HEK293 (cell line): Measurements from ENCODE around the gene LRRC26.

Experiments
- CTCF ChIA-PET: fragments of 350-600 bp; formaldehyde crosslinking; extraction: SDS; loops from one replicate; lab custom pipeline; 2021; ENCODE audit warnings: antibody characterized with exemption; lab: Yijun Ruan, JAX
- POLR2A ChIA-PET: fragments of 300-600 bp; formaldehyde crosslinking; extraction: SDS; loops from one replicate; lab custom pipeline; 2020; ENCODE audit warnings: antibody characterized with exemption, inconsistent platforms; lab: Yijun Ruan, JAX
- H3K27ac ChIP-seq: fragments of 200-500 bp; sonication (Bioruptor generic); 2 replicates; pipeline ENCODE4 v1.5.1; 2014; ENCODE audit warnings: low read depth, low read length, control low read depth, inconsistent platforms; ENCODE audit errors: extremely low read depth
- H3K36me3 ChIP-seq, 2 experiments: fragments of 200-500 bp in 1 of 2; sonication (Bioruptor generic) in 1 of 2; 1 replicate in 1 of 2; 2 replicates in 1 of 2; pipeline ENCODE4 v1.5.1; 2014 to 2017; ENCODE audit warnings: inconsistent platforms in 2 of 2, low read length in 2 of 2; ENCODE audit not compliant: control insufficient read depth in 2 of 2, insufficient read depth in 1 of 2
- H3K4me1 ChIP-seq: fragments of 200-500 bp; sonication (Bioruptor generic); 2 replicates; pipeline ENCODE4 v1.5.1; 2014; ENCODE audit warnings: mild to moderate bottlenecking, low read length, inconsistent platforms; ENCODE audit not compliant: control insufficient read depth, insufficient read depth
- H3K4me3 ChIP-seq: 2 replicates; pipeline ENCODE4 v1.5.1; 2011; ENCODE audit warnings: low read depth, mild to moderate bottlenecking, control low read depth, low read length, moderate library complexity
- H3K9me3 ChIP-seq: fragments of 200-500 bp; sonication (Bioruptor generic); 2 replicates; pipeline ENCODE4 v1.5.1; 2014; ENCODE audit warnings: low read depth, low read length, inconsistent platforms; ENCODE audit not compliant: control insufficient read depth, insufficient read depth
- CTCF ChIP-seq: fragments of 450-650 bp; formaldehyde crosslinking; IDR thresholded peaks from 2 replicates; pipeline ENCODE4 v1.5.1; 2016; ENCODE audit warnings: missing biosample characterization, missing genetic modification characterization
- REST ChIP-seq: fragments of 450-650 bp; formaldehyde crosslinking; IDR thresholded peaks from 2 replicates; pipeline ENCODE4 v1.5.1; 2016; ENCODE audit warnings: missing biosample characterization, missing genetic modification characterization
- YY1 ChIP-seq: fragments of 450-650 bp; formaldehyde crosslinking; IDR thresholded peaks from 2 replicates; pipeline ENCODE4 v1.5.1; 2018; ENCODE audit warnings: missing biosample characterization, missing genetic modification characterization
- ZIC2 ChIP-seq: fragments of 450-650 bp; formaldehyde crosslinking; IDR thresholded peaks from 2 replicates; pipeline ENCODE4 v1.5.1; 2016; ENCODE audit warnings: missing biosample characterization, missing genetic modification characterization
- ZNF157 ChIP-seq: fragments of 450-650 bp; formaldehyde crosslinking; IDR thresholded peaks from 2 replicates; pipeline ENCODE4 v1.5.1; 2016; ENCODE audit warnings: missing biosample characterization, missing genetic modification characterization
- ZNF16 ChIP-seq: fragments of 450-650 bp; formaldehyde crosslinking; IDR thresholded peaks from 2 replicates; pipeline ENCODE4 v1.5.1; 2016; ENCODE audit warnings: low read depth, missing biosample characterization, missing genetic modification characterization
- ZNF221 ChIP-seq: fragments of 450-650 bp; formaldehyde crosslinking; IDR thresholded peaks from 2 replicates; pipeline ENCODE4 v1.5.1; 2017; ENCODE audit warnings: missing biosample characterization, missing genetic modification characterization, borderline replicate concordance
- ZNF239 ChIP-seq: fragments of 450-650 bp; formaldehyde crosslinking; IDR thresholded peaks from 2 replicates; pipeline ENCODE4 v1.5.1; 2016; ENCODE audit warnings: missing biosample characterization, missing genetic modification characterization
- ZNF433 ChIP-seq: fragments of 450-650 bp; formaldehyde crosslinking; IDR thresholded peaks from 2 replicates; pipeline ENCODE4 v1.5.1; 2016; ENCODE audit warnings: missing biosample characterization, missing genetic modification characterization, low read depth
- ZNF449 ChIP-seq: fragments of 450-650 bp; formaldehyde crosslinking; IDR thresholded peaks from 2 replicates; pipeline ENCODE4 v1.5.1; 2017; ENCODE audit warnings: missing biosample characterization, mild to moderate bottlenecking, missing genetic modification characterization, moderate library complexity
- ZNF488 ChIP-seq: fragments of 450-650 bp; formaldehyde crosslinking; IDR thresholded peaks from 2 replicates; pipeline ENCODE4 v1.5.1; 2016; ENCODE audit warnings: missing biosample characterization, missing genetic modification characterization
- ZNF558 ChIP-seq: fragments of 450-650 bp; formaldehyde crosslinking; IDR thresholded peaks from 2 replicates; pipeline ENCODE4 v1.5.1; 2016; ENCODE audit warnings: missing biosample characterization, missing genetic modification characterization
- ZNF621 ChIP-seq: fragments of 450-650 bp; formaldehyde crosslinking; IDR thresholded peaks from 2 replicates; pipeline ENCODE4 v1.5.1; 2017; ENCODE audit warnings: missing biosample characterization, missing genetic modification characterization
- TF ChIP-seq, protein P1 (sequence below): fragments of 450-650 bp; formaldehyde crosslinking; IDR thresholded peaks from 2 replicates; pipeline ENCODE4 v1.5.1; 2016; ENCODE audit warnings: missing biosample characterization, missing genetic modification characterization
- TF ChIP-seq, protein P2 (sequence below): fragments of 450-650 bp; formaldehyde crosslinking; IDR thresholded peaks from 2 replicates; pipeline ENCODE4 v1.5.1; 2017; ENCODE audit warnings: missing biosample characterization, missing genetic modification characterization
- TF ChIP-seq, protein P3 (sequence below): fragments of 450-650 bp; formaldehyde crosslinking; IDR thresholded peaks from 2 replicates; pipeline ENCODE4 v1.5.1; 2016; ENCODE audit warnings: missing biosample characterization, missing genetic modification characterization
- TF ChIP-seq, protein P4 (sequence below): fragments of 450-650 bp; formaldehyde crosslinking; IDR thresholded peaks from 2 replicates; pipeline ENCODE4 v1.5.1; 2016; ENCODE audit warnings: missing biosample characterization, missing genetic modification characterization

Gene LRRC26

GRCh38 chr9:137183980-137184595, 14.2 kb upstream of the LRRC26 start (continued):
- TF ChIP-seq, protein P1, sequence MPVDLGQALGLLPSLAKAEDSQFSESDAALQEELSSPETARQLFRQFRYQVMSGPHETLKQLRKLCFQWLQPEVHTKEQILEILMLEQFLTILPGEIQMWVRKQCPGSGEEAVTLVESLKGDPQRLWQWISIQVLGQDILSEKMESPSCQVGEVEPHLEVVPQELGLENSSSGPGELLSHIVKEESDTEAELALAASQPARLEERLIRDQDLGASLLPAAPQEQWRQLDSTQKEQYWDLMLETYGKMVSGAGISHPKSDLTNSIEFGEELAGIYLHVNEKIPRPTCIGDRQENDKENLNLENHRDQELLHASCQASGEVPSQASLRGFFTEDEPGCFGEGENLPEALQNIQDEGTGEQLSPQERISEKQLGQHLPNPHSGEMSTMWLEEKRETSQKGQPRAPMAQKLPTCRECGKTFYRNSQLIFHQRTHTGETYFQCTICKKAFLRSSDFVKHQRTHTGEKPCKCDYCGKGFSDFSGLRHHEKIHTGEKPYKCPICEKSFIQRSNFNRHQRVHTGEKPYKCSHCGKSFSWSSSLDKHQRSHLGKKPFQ (tag by site-specific recombination) = no peak
- TF ChIP-seq ZNF488 (tag by site-specific recombination) (no peak), ZNF558 (no peak)
- TF ChIP-seq, protein P2, sequence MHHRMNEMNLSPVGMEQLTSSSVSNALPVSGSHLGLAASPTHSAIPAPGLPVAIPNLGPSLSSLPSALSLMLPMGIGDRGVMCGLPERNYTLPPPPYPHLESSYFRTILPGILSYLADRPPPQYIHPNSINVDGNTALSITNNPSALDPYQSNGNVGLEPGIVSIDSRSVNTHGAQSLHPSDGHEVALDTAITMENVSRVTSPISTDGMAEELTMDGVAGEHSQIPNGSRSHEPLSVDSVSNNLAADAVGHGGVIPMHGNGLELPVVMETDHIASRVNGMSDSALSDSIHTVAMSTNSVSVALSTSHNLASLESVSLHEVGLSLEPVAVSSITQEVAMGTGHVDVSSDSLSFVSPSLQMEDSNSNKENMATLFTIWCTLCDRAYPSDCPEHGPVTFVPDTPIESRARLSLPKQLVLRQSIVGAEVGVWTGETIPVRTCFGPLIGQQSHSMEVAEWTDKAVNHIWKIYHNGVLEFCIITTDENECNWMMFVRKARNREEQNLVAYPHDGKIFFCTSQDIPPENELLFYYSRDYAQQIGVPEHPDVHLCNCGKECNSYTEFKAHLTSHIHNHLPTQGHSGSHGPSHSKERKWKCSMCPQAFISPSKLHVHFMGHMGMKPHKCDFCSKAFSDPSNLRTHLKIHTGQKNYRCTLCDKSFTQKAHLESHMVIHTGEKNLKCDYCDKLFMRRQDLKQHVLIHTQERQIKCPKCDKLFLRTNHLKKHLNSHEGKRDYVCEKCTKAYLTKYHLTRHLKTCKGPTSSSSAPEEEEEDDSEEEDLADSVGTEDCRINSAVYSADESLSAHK (tag by site-specific recombination) = no peak
- TF ChIP-seq, protein P3, sequence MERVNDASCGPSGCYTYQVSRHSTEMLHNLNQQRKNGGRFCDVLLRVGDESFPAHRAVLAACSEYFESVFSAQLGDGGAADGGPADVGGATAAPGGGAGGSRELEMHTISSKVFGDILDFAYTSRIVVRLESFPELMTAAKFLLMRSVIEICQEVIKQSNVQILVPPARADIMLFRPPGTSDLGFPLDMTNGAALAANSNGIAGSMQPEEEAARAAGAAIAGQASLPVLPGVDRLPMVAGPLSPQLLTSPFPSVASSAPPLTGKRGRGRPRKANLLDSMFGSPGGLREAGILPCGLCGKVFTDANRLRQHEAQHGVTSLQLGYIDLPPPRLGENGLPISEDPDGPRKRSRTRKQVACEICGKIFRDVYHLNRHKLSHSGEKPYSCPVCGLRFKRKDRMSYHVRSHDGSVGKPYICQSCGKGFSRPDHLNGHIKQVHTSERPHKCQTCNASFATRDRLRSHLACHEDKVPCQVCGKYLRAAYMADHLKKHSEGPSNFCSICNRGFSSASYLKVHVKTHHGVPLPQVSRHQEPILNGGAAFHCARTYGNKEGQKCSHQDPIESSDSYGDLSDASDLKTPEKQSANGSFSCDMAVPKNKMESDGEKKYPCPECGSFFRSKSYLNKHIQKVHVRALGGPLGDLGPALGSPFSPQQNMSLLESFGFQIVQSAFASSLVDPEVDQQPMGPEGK = no peak

GRCh38 chr9:137182836-137183235, 13.0 kb upstream of the LRRC26 start:
- CTCF ChIA-PET = no interaction called here
- TF ChIP-seq, protein P1 (tag by site-specific recombination) = no peak
- TF ChIP-seq ZNF16 (tag by site-specific recombination) = no peak
- no peak for TF ChIP-seq ZNF221 (tag by site-specific recombination)
- no peak for TF ChIP-seq ZNF239 (tag by site-specific recombination)
- TF ChIP-seq ZIC2 (tag by site-specific recombination) = no peak
- no peak for TF ChIP-seq YY1
- TF ChIP-seq REST (tag by site-specific recombination) = no peak
- no peak for TF ChIP-seq ZNF433
- no peak for TF ChIP-seq CTCF
- no peak for TF ChIP-seq ZNF621 (tag by site-specific recombination)
- no peak for TF ChIP-seq ZNF449 (tag by site-specific recombination)
- TF ChIP-seq, protein P4, sequence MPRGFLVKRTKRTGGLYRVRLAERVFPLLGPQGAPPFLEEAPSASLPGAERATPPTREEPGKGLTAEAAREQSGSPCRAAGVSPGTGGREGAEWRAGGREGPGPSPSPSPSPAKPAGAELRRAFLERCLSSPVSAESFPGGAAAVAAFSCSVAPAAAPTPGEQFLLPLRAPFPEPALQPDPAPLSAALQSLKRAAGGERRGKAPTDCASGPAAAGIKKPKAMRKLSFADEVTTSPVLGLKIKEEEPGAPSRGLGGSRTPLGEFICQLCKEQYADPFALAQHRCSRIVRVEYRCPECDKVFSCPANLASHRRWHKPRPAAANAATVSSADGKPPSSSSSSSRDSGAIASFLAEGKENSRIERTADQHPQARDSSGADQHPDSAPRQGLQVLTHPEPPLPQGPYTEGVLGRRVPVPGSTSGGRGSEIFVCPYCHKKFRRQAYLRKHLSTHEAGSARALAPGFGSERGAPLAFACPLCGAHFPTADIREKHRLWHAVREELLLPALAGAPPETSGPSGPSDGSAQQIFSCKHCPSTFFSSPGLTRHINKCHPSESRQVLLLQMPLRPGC (tag by site-specific recombination) = no peak
- TF ChIP-seq ZNF157 (tag by site-specific recombination) = no peak

More at GRCh38 chr9:137182836-137183235, 13.0 kb upstream of the LRRC26 start:
- no peaks in the 10 kb centered on the region for H3K9me3 ChIP-seq
- H3K4me1 ChIP-seq = peaks cover 8% of the 10 kb centered on the region
- no peak overlapping the region for H3K27ac ChIP-seq
- peaks cover 0 to 92% of the 10 kb centered on the region in 2 experiments; a peak in 2 of 3 replicates for H3K36me3 ChIP-seq
- no peak overlapping the region for H3K4me3 ChIP-seq
- POLR2A ChIA-PET = no interaction called here
